Measurements from ENCODE around the gene CARS1. TPM values are rescaled to one million over a fixed set of nuclear protein-coding genes. Genes with fewer than 3 reads are reported as not detected.

CARS1 gene
- total and polyA plus RNA-seq, 2 donors (not counting 1 experiment from before 2014, with no cell fraction given), result 31.3 to 49.5 TPM

- H2AFZ ChIP-seq (ENCODE audit: insufficient read depth, low read depth, low read length, poor library complexity, severe bottlenecking), result no peak overlapping the region
- peaks cover 14 to 95% of the 10 kb centered on the region in 2 experiments for H3K36me3 ChIP-seq (replicated peaks in 1 of 2; ENCODE audit: control extremely low read depth in 1 of 2, control insufficient read depth in 1 of 2, extremely low read depth in 1 of 2, insufficient read depth in 2 of 2, low read length in 1 of 2)
- DNase-seq, result no peak
- intact Hi-C loops (cut with micrococcal nuclease), result no loop called here
- no peaks in the 10 kb centered on the region for H3K27me3 ChIP-seq (replicated peaks in 1 of 4; ENCODE audit: control extremely low read depth in 1 of 4, control insufficient read depth in 3 of 4, insufficient read depth in 4 of 4, low read length in 3 of 4)
- POLR2A ChIA-PET, result no interaction called here
- H4K20me1 ChIP-seq (ENCODE audit: control insufficient read depth, insufficient read depth, low read length, poor library complexity, severe bottlenecking), result peaks cover 64% of the 10 kb centered on the region
- 96% methylated on average over 5 of the region's 7 CpGs for WGBS (ENCODE audit: insufficient coverage)
- no peak overlapping the region for H3K27ac ChIP-seq (ENCODE audit: low read length in 2 of 2)
- no peaks in the 10 kb centered on the region for H3K4me1 ChIP-seq (ENCODE audit: control insufficient read depth in 2 of 2, insufficient read depth in 2 of 2, low read length in 2 of 2)
- Mint-ChIP-seq H3K9me3 (ENCODE audit: insufficient read depth) (no peaks in the 10 kb centered on the region), H3K4me3 (no peak overlapping the region), H3K4me1 (peaks cover 3% of the 10 kb centered on the region), H3K27ac (no peak overlapping the region), H3K27me3 (no peaks in the 10 kb centered on the region)
- no peak overlapping the region for H3K4me2 ChIP-seq (replicated peaks; ENCODE audit: low read depth, low read length, poor library complexity, severe bottlenecking)
- no peak for ATAC-seq (ENCODE audit: low read depth)
- CTCF ChIA-PET, result interaction anchor here (1.5 to 1.8 kb wide), 2 partner anchors 131 to 427 kb away, joined by 4 to 6 read pairs; no protein-coding TSS in a partner anchor
- H3K9me3 ChIP-seq (ENCODE audit: control extremely low read depth in 1 of 3, control insufficient read depth in 2 of 3, insufficient read depth in 1 of 3, low read length in 2 of 3), result no peaks in the 10 kb centered on the region
- no peak overlapping the region for H3K4me3 ChIP-seq (ENCODE audit: control extremely low read depth in 1 of 5, extremely low read depth in 1 of 5, insufficient read depth in 1 of 5, low read depth in 2 of 5, low read length in 4 of 5)
- TF ChIP-seq EZH2 (IDR thresholded peaks at IDR 0.05; ENCODE audit: borderline replicate concordance, insufficient read depth, low read depth, low read length, poor library complexity, severe bottlenecking) (no peak), CTCF (IDR thresholded peaks at IDR 0.05) (no peak)
- no peak overlapping the region for H3K9ac ChIP-seq (ENCODE audit: low read length)
- H3K79me2 ChIP-seq (ENCODE audit: control insufficient read depth, insufficient read depth, low read length), result peaks cover 18% of the 10 kb centered on the region
Measured at GRCh38 chr11:2960139-2960538, 97.1 kb downstream of the CARS1 start.

- H3K4me1 ChIP-seq (ENCODE audit: control insufficient read depth in 2 of 2, insufficient read depth in 2 of 2, low read length in 2 of 2), result no peaks in the 10 kb centered on the region
- ChIA-PET CTCF (no interaction called here), POLR2A (no interaction called here)
- no peak for DNase-seq
- H3K9me3 ChIP-seq (ENCODE audit: control extremely low read depth in 1 of 3, control insufficient read depth in 2 of 3, insufficient read depth in 1 of 3, low read length in 2 of 3), result no peaks in the 10 kb centered on the region
- Mint-ChIP-seq H3K4me1 (peaks cover 3% of the 10 kb centered on the region), H3K4me3 (no peak overlapping the region), H3K27me3 (no peaks in the 10 kb centered on the region), H3K9me3 (ENCODE audit: insufficient read depth) (no peaks in the 10 kb centered on the region), H3K27ac (no peak overlapping the region)
- H2AFZ ChIP-seq (ENCODE audit: insufficient read depth, low read depth, low read length, poor library complexity, severe bottlenecking), result no peak overlapping the region
- peaks cover 3 to 95% of the 10 kb centered on the region in 2 experiments for H3K36me3 ChIP-seq (replicated peaks in 1 of 2; ENCODE audit: control extremely low read depth in 1 of 2, control insufficient read depth in 1 of 2, extremely low read depth in 1 of 2, insufficient read depth in 2 of 2, low read length in 1 of 2)
- no peaks in the 10 kb centered on the region for H3K27me3 ChIP-seq (replicated peaks in 1 of 4; ENCODE audit: control extremely low read depth in 1 of 4, control insufficient read depth in 3 of 4, insufficient read depth in 4 of 4, low read length in 3 of 4)
- intact Hi-C loops (cut with micrococcal nuclease), result no loop called here
- H3K4me2 ChIP-seq (replicated peaks; ENCODE audit: low read depth, low read length, poor library complexity, severe bottlenecking), result no peak overlapping the region
- H3K9ac ChIP-seq (ENCODE audit: low read length), result no peak overlapping the region
- H3K4me3 ChIP-seq (ENCODE audit: control extremely low read depth in 1 of 5, extremely low read depth in 1 of 5, insufficient read depth in 1 of 5, low read depth in 2 of 5, low read length in 4 of 5), result no peak overlapping the region
- H3K79me2 ChIP-seq (ENCODE audit: control insufficient read depth, insufficient read depth, low read length), result peaks cover 8% of the 10 kb centered on the region
- TF ChIP-seq EZH2 (IDR thresholded peaks at IDR 0.05; ENCODE audit: borderline replicate concordance, insufficient read depth, low read depth, low read length, poor library complexity, severe bottlenecking) (no peak), CTCF (IDR thresholded peaks at IDR 0.05) (no peak)
- no peak for ATAC-seq (ENCODE audit: low read depth)
- H3K27ac ChIP-seq (ENCODE audit: low read length in 2 of 2), result no peak overlapping the region
- 92% methylated on average over 2 of the region's 3 CpGs for WGBS (ENCODE audit: insufficient coverage)
- H4K20me1 ChIP-seq (ENCODE audit: control insufficient read depth, insufficient read depth, low read length, poor library complexity, severe bottlenecking), result peaks cover 48% of the 10 kb centered on the region
Measured at GRCh38 chr11:2958251-2958650, 99.0 kb downstream of the CARS1 start.

Data from B cell (primary cell).